Measurements from ENCODE around the gene ATG4C.

Gene ATG4C

GRCh38 chr1:62905872-62906271 is 121.9 kb downstream of the ATG4C start:
- DNase-seq, result no peak

- DNase-seq, result no peak
Observed at GRCh38 chr1:62906428-62906886, 122.5 kb downstream of the ATG4C start.

GRCh38 chr1:62908168-62908695 is 124.3 kb downstream of the ATG4C start:
- no peak for DNase-seq

GRCh38 chr1:62912028-62912638 is 128.2 kb downstream of the ATG4C start:
- no peak for DNase-seq

Data from activated gamma-delta T cell (primary cell).